Right cardiac atrium (tissue), 5 donors: ENCODE measurements around the gene CLTRN. TPM values are rescaled to one million over a fixed set of nuclear protein-coding genes. Genes with fewer than 3 reads are reported as not detected.
"Not testable (repeated sequence)": the region's sequence is repeated elsewhere in the genome, so short reads cannot be mapped to it uniquely, and the experiment has no call there.

Experiments
- ATAC-seq, 2 donors: fragments of 200-7000 bp; cut with Tn5 transposase; one replicate each; pipeline versions ENCODE4 v1.8.0 to v1.9.1; 2020; ENCODE audit warnings: moderate library complexity in 2 of 2, mild to moderate bottlenecking in 1 of 2
- DNase-seq, 3 donors: peaks; one replicate each; pipeline ENCODE4 v3.0.0-alpha.2; 2020
- H3K27ac ChIP-seq: one replicate; pipeline ENCODE4 v1.5.1; 2013; ENCODE audit warnings: mild to moderate bottlenecking, low read length, control low read depth, moderate library complexity
- H3K27me3 ChIP-seq: one replicate; pipeline ENCODE4 v1.6.1; 2013; ENCODE audit not compliant: control insufficient read depth, insufficient read depth
- H3K4me1 ChIP-seq: one replicate; pipeline ENCODE4 v1.6.1; 2013; ENCODE audit warnings: low read length; ENCODE audit not compliant: control insufficient read depth, insufficient read depth
- H3K4me3 ChIP-seq: one replicate; pipeline ENCODE4 v1.5.1; 2013; ENCODE audit warnings: low read length, control low read depth
- H3K9me3 ChIP-seq: one replicate; pipeline ENCODE4 v1.6.1; 2013; ENCODE audit warnings: low read length; ENCODE audit not compliant: control insufficient read depth
- WGBS: extraction: QIAGEN DNeasy Blood & Tissue Kit; methylation state at CpG from one replicate; pipeline ENCODE4 v1.1.7; 2013; 5-methylcytosine and 5-hydroxymethylcytosine counted together
- intact Hi-C, 4 donors: fragments of 100-400 bp; cut with DNase I; formaldehyde crosslinking; loops; one replicate each; pipeline versions ENCODE4 v1.11.0 to v1.14.0; 2022 to 2023
- polyA plus RNA-seq: library from polyadenylated mRNA; stranded (reverse); fragments of 200-250 nt; gene quantifications from one replicate; pipeline ENCODE4 v1.2.3, GENCODE V29; 2013
- total RNA-seq, 4 donors: library from RNA; stranded (reverse); fragmentation: NEBNext Ultra II Directional; extraction: Animal tissue kit (Norgen Biotek cat#: 25700); gene quantifications; one replicate each; pipeline ENCODE4 v1.2.1, GENCODE V29; 2021
- donor health status: healthy with polysubstance abuse.
- donor health status: DM: no; HTN: yes; CAD: no.
- donor health status: DM: no; HTN: no; CAD: no.
- donor health status: DM: no; HTN: yes; CAD: no; lungs with severe emphysema.
- donor health status: DM: yes; HTN: yes; CAD: no.

CLTRN gene
- total and polyA plus RNA-seq, 5 donors: 0.29 to 1.1 (median 0.67) TPM; not detected in 1

DNA sequence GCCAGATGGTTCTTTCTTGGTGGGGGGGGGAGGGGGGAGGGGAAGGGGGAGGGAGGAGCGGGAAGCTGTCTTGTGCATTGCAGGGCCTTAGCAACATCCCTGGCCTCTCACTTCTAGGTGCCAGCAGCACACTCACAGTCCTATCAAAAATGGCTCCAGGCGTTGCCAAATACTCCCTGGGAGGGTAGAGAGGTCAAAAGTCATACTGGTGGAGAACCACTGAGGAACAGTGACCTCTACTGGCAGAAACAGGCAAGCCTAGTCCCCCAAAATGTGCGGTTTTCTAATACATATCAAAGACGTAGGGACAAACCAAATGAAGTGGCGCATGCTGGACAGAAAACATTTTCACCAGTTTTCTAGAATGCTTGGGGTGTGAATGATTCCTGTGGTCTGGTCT is 17.1 kb downstream of the CLTRN start:
- H3K27me3 ChIP-seq, DNase-seq, H3K27ac ChIP-seq, H3K9me3 ChIP-seq, H3K4me3 ChIP-seq, H3K4me1 ChIP-seq: not testable (repeated sequence)
- peak; percentile 59 to 63 for ATAC-seq
- intact Hi-C loops: loop anchor here in 1 of 4 donors (10.0 kb wide), 1 partner anchor 53 kb away; no protein-coding TSS in a partner anchor
- no CpG with 5 or more reads among the region's 5 CpGs for WGBS

DNA sequence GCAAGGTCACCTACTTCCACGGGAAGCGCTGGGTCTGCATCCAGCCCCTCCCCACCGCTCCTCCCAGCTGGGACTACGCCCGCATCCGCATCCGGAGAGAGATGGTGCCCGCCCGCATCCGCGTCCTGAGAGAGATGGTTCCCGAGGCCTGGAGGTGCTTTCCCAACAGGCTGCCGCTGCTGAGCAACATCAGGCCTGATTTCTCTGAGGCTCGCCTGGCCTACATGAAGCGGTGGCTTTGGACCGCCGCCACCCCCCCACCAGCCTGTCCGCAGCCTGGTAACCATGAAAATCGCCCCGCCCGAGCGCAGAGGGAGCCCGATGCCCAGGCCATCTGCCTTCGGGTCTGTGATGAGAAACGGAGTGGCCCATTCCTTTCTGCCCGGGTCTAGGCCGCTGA is 18.1 kb downstream of the CLTRN start:
- WGBS: 97% methylated on average over 27 of the region's 27 CpGs
- H3K9me3 ChIP-seq: no peaks in the 10 kb centered on the region
- H3K4me1 ChIP-seq: no peaks in the 10 kb centered on the region
- intact Hi-C loops: loop anchor here in 1 of 4 donors (10.0 kb wide), 1 partner anchor 52 kb away; no protein-coding TSS in a partner anchor
- ATAC-seq (peak in 1 of 2 donors; percentile 28), DNase-seq (peak in 2 of 3 donors; percentile 39 to 54)
- no peak overlapping the region for H3K4me3 ChIP-seq
- no peaks in the 10 kb centered on the region for H3K27me3 ChIP-seq
- H3K27ac ChIP-seq: no peak overlapping the region

DNA sequence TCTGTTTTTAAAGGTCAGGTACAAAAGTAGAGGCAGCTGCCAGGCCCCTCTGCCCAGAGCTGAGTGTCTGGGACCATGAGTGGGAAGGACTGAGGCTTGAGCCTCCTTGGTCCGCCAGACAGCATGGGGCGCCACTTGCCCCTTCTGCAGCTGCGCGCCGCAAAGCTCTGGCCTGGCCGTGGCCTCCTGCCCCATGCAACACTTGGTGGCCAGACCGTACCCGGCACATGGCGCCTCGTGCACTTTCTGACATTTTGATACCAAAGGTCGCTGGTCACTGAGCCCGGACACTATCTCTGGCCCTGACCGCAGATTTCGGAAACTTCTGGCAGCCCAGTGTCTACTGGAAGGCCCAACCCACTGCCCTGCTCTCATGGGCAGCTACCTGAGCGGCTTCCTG is 18.6 kb downstream of the CLTRN start:
- H3K27ac ChIP-seq: no peak overlapping the region
- H3K4me1 ChIP-seq: no peaks in the 10 kb centered on the region
- no peaks in the 10 kb centered on the region for H3K9me3 ChIP-seq
- no peak overlapping the region for H3K4me3 ChIP-seq
- DNase-seq (peak in 1 of 3 donors; percentile 27), ATAC-seq (peak in 1 of 2 donors; percentile 16)
- 88% methylated on average over 15 of the region's 15 CpGs for WGBS
- no peaks in the 10 kb centered on the region for H3K27me3 ChIP-seq
- intact Hi-C loops: loop anchor here in 1 of 4 donors (10.0 kb wide), 1 partner anchor 51 kb away; no protein-coding TSS in a partner anchor

DNA sequence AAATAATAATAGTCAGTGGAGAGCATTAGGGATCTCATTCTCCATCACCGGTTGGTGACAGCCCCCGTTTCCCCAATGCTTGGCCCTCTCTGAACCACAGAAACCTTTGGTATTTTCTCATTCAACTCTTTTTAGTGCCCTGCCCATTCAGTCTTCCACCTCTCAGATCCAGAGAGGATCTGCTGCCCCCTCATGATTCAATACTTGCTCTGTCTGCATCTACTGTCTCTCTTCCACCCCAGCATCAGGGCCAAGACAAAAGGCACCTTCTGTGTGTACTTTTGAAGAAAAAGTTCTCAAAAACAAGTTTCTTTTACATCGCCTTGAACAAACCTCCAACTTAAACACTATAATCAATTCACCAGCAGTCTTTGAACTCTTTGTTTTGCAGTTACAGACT is 19.3 kb downstream of the CLTRN start:
- H3K4me1 ChIP-seq: no peaks in the 10 kb centered on the region
- no peak for ATAC-seq
- H3K9me3 ChIP-seq: no peaks in the 10 kb centered on the region
- no peak overlapping the region for H3K27ac ChIP-seq
- no peaks in the 10 kb centered on the region for H3K27me3 ChIP-seq
- no peak for DNase-seq
- H3K4me3 ChIP-seq: no peak overlapping the region
- WGBS: 80% methylated on average over 3 of the region's 3 CpGs
- intact Hi-C loops: loop anchor here in 1 of 4 donors (10.0 kb wide), 1 partner anchor 50 kb away; no protein-coding TSS in a partner anchor

DNA sequence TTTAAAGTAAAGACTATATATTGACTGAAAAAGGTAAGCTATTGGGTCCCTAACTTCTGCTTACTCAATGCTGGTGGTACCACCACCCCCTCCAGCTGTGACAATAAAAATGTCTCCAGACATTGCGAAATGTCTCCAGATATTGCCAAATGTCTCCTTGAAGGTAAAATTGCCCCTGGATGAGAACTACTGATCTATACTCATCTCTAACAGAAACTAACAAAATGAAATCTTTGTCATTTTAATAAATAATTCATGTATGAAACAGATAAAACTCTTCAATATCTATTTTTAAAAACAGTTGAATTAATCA is 20.1 kb downstream of the CLTRN start:
- Histone ChIP-seq H3K4me3 (no peak overlapping the region), H3K27ac (no peak overlapping the region), H3K27me3 (no peaks in the 10 kb centered on the region), H3K9me3 (no peaks in the 10 kb centered on the region), H3K4me1 (no peaks in the 10 kb centered on the region)
- intact Hi-C loops: loop anchor here in 1 of 4 donors (10.0 kb wide), 1 partner anchor 50 kb away; no protein-coding TSS in a partner anchor
- WGBS: 97% methylated on average over 1 of the region's 1 CpG
- DNase-seq (no peak), ATAC-seq (no peak)

DNA sequence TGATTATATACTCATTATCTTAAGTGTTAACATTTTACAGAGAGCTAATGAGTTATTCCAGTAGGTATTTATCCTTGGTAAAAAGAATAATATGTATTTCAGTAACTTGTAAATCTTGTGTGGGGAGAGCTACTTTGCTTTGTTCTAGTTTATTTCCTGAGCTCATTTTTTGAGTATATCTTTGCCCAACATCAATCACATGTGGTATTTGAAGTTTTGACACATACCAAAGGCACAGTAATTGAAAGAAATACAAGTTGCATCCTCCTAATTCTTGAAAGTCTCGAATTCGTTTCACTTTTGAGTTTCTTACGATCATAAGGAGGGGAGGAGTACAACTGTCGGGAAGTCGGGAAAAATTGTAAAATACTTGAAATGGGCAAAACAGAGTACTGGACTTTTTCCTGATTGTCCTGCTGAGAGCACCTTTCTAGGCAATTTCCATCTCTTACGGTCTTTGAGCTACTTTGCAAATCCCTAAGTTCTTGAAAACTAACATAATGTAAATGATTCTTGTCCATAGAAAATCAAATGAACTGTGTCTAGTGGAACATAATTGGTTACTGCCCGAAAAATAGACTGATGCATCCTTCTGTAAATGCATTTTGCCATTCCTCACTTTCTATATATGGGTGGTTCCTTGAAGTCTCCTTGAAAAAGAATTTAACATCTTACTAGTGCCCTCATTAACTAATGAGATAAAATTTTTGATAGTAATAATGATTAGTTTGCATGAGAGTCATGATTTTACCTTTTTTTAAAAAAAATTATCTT is 20.6 kb downstream of the CLTRN start:
- intact Hi-C loops: loop anchor here in 1 of 4 donors (10.0 kb wide), 1 partner anchor 49 kb away; no protein-coding TSS in a partner anchor
- Histone ChIP-seq H3K4me3 (no peak overlapping the region), H3K4me1 (no peaks in the 10 kb centered on the region), H3K9me3 (no peaks in the 10 kb centered on the region), H3K27me3 (no peaks in the 10 kb centered on the region), H3K27ac (no peak overlapping the region)
- no peak for ATAC-seq
- DNase-seq: no peak
- 91% methylated on average over 7 of the region's 7 CpGs for WGBS

DNA sequence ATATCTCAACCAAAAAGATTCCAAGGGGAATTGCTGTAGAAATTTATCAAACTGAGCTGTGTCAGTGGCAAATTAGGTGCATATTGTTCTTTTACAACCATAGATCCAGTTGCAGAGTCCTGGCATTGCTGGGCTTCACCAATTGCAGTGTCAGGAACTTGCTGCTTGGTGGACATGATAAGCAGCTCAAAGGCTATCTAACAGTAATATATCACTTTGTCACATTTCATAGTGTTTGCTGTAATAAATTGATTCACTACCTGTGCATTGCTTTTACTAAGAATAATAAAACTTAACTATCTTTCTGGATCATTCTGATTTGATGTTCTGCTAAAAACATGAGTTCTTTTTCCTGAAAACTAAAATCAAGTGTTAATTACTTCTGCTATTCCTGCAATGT is 33.0 kb downstream of the CLTRN start:
- no peaks in the 10 kb centered on the region for H3K4me1 ChIP-seq
- intact Hi-C loops: no loop called here
- no peak overlapping the region for H3K27ac ChIP-seq
- no peak overlapping the region for H3K4me3 ChIP-seq
- H3K9me3 ChIP-seq: no peaks in the 10 kb centered on the region
- DNase-seq (no peak), ATAC-seq (no peak)
- no peaks in the 10 kb centered on the region for H3K27me3 ChIP-seq

DNA sequence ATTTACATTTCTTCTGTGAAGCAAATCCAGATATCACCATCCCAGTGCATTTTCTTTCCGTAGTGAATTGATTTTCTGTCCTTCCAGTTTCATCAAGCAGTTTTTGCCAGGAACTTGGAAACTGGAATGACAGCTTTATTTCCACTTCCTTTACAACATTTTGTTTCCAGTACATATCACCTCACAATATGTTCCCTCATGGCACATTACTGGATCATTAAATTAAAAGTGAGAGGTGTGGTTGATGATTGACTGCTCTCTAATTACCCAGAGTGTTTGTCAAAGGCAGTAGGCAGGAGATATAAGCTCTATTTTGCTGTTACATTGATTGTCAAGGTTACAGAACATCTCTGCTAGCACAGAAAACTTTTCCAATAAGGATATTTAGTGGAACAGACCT is 41.6 kb downstream of the CLTRN start:
- Histone ChIP-seq H3K4me3 (no peak overlapping the region), H3K27ac (no peak overlapping the region), H3K4me1 (no peaks in the 10 kb centered on the region), H3K9me3 (no peaks in the 10 kb centered on the region), H3K27me3 (no peaks in the 10 kb centered on the region)
- 42% methylated on average over 1 of the region's 1 CpG for WGBS
- DNase-seq (no peak), ATAC-seq (no peak)
- intact Hi-C loops: no loop called here

DNA sequence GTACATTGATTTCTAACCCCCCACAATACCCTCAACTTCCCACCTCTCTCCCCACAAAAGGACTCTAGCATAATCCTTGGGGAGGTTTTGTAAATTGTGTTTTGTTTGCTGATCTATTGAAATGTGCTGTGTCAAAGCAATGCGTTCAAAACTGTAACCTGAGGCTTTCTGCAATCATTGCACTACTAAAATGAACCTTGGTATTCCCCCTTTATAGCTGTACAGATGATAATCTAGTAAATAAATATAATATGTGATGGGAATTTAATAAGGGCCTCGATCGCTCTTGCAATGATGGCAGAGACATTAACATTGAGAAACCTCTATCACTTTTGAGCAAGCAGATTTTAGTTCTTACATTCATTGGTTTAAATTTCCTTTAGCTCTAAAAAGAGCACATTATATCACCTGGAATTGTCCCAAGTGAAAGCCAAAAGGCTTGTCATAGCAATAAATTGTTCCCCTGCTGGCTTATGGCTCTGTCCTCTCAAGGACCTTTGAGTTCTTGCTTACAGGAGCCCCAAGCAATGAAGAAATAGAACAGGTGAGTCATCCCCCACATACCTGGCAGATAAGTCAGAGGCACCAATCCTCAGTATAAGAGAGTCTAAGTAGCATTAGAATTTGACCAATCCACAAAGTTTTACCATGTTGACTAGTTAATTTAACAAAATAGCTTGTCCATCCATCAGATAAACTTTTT is 45.4 kb downstream of the CLTRN start:
- WGBS: 87% methylated on average over 3 of the region's 3 CpGs
- no peak for ATAC-seq
- Histone ChIP-seq H3K27me3 (no peaks in the 10 kb centered on the region), H3K27ac (no peak overlapping the region), H3K9me3 (no peaks in the 10 kb centered on the region), H3K4me3 (no peak overlapping the region), H3K4me1 (no peaks in the 10 kb centered on the region)
- no peak for DNase-seq
- intact Hi-C loops: no loop called here

DNA sequence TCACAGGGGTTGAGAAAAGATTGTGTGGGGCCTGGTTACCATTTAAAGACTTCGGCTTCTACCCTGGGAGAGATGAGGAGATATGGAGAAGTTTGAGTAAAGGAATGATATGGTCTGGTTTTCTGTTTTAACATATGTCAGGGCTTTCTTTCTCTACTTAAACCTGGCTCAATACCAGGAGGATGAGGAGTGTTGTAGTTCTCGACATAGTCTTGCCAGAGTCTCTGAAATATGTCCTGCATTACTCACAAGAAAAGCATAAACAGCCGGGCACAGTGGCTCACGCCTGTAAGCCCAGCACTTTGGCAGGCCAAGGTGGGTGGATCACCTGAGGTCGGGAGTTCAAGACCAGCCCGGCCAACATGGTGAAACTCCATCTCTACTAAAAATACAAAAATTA is 47.5 kb downstream of the CLTRN start:
- Histone ChIP-seq H3K27me3 (no peaks in the 10 kb centered on the region), H3K4me3 (no peak overlapping the region), H3K4me1 (no peaks in the 10 kb centered on the region), H3K27ac (no peak overlapping the region), H3K9me3 (no peaks in the 10 kb centered on the region)
- intact Hi-C loops: no loop called here
- ATAC-seq (no peak), DNase-seq (no peak)
- WGBS: 92% methylated on average over 6 of the region's 6 CpGs

DNA sequence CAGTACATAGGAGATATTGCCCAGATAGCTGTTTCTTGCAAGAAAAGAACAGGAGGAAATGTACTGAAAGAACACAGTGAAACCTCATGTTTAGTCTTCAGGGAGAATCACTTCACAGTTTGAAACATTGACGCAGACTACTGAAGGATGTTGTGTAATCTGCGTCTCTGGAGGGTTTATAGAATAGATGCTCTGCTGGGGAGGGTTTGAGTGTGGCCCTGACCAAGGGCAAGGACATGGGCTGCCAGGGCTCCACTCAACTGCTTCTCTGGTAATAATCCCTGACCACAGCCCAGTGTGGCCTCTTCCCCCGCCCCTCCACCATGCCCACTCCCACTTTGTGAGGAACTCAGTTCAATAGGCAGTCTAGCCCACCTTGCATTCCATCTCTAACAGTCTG is 48.1 kb downstream of the CLTRN start:
- peak; percentile 36 to 81 (median 53) for DNase-seq
- peak; percentile 86 to 93 for ATAC-seq
- intact Hi-C loops: no loop called here
- H3K27ac ChIP-seq: no peak overlapping the region
- H3K4me3 ChIP-seq: no peak overlapping the region
- WGBS: 59% methylated on average over 3 of the region's 3 CpGs
- no peaks in the 10 kb centered on the region for H3K4me1 ChIP-seq
- H3K9me3 ChIP-seq: no peaks in the 10 kb centered on the region
- H3K27me3 ChIP-seq: no peaks in the 10 kb centered on the region
